GM19025 (cell line): ENCODE measurements around the gene CNP.
"Not testable (repeated sequence)": the region's sequence is repeated elsewhere in the genome, so short reads cannot be mapped to it uniquely, and the experiment has no call there.

Source experiments
- ATAC-seq: cut with Tn5 transposase; IDR thresholded peaks from one replicate; pipeline ENCODE4 v1.9.1; 2021; ENCODE audit warnings: mild to moderate bottlenecking, low read depth, moderate library complexity; ENCODE audit not compliant: unreplicated experiment

Gene CNP

DNA sequence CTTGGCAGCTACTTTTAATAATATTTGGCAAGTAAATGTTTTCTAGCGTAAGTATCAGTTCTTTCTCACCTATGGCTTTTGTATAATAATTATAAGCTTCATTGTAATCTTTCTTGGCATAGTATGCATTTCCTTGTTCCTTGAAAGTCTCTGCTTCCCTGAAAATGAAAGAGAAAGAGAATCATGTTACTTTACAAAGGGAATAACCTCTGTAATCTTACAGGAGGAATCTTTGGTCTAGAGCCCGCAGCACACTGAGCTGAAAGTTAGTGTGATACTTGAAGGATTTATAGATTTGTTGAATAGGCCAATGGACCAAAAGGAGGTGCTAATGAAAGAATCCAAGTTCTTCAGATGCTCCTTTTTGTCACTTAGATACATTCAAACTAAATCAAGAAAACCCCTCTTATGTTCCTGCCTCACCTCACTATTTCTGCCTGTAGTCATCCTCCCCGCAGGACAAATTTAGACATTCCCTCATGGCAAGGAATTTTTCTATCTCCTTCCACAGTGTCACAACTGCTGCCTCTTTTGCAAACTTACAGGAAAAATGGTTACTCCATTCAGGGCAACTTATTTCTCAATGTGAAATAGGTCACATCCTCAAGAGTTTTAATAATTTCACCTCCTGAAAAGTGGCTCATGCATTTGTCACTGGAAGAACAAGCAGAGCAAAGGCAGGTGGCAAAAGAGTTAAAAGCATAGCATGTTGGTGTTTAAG lies 34.0 kb downstream of the CNP start:
- no peak for ATAC-seq

DNA sequence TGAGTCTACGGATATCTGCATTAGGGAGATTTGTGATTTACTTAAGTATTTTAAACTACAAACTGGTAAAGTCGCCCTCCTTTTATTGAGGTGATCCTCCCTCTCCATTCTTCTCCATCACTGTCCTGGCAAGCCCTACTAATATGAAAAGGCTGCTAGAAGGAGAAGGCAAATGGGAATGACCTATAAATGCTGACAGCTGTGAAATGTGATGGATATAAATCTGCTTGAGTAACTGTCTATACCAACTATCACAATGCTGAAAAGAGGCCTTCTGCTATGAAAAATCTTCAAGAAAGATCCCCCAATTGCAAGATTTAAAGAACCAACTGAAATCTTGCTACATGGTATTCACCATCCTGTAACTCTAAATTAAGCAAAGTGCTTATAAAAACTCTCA lies 35.1 kb downstream of the CNP start:
- no peak for ATAC-seq

DNA sequence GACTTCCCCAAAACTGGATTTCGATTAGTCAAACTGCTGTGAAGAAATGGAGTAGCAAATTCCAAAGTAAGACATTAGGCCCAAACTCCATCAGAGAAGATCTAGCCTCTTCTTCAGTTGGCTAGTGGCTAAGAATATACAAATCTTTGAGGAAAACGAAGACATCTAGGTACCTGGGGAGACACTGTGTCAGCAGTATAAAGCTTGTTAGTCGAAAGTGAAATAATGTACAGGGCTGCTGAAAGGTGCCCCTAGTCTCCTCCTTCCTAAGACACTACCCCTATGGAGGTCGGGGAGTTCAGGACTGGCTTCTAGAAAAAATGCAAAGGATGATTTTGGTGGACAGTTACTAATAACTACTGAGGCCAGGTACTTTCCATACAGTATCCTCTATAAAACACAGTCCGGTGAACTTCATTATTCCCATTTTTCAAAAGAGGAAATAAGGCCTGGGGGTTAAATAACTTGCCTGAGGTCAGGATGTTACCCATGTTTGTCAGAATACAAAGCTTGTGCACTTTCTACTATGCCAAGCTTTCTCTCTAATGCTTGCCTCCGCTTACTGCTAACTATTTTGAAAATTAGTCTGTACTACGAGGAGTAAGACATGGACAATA lies 35.7 kb downstream of the CNP start:
- ATAC-seq = no peak

DNA sequence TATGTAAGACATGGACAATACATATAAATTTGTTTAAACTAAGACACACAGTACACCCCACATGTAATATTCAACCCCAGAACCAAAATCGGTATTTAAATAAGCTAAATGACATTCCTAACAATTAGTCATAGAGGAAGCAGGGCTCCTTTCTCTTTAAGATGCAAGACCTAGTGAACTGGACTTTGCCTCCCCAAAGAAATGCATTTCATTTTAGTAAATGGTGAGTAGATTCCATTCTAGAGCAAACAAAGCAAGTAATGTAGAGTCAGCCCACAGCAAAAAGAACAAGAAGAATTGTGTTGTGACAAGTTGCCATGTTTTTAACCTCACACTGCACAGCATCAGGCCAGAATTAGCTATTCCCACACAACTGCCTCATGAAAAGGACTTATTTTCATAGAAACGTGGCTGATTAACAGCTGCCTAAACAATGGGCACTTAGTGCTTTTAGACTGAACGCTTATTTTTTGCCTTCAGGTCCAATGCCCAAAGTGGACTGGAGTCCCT lies 36.3 kb downstream of the CNP start:
- no peak for ATAC-seq

DNA sequence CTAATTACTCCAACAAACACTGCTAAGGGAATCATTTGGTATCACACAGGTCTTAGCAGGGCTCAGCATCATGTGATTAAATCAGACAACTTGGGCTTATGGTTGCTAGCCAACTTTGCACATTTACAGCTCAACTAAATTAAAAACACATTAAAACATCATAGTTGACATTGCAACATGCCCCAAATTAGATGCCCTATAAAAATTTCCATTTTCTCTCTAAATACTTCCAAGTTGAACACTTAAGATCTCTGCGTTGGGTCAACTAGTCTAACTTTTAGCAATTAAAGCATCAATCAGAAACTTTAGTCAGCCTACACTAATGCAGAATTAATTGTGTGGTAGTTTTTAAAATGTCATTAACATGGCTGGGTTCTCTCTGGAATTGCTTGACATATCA lies 38.6 kb downstream of the CNP start:
- no peak for ATAC-seq

DNA sequence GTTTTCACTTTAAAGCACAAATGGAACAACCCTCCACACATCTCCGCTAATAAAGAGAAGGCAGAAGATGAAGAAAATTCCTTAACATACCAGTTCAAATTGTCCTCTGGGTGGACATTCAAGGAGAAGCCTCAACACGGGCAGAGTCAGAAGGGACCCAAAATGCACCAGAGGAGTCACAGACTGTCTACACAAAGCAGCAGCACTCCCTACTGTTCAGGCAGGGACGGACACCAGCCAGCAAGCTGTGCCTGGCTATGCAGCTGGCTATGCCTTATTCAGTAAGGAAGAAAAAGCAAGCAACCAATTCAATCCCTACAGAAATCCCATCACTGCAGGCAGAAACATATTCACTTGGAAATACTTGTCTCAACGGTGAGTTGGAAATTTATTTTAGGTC lies 42.6 kb downstream of the CNP start:
- ATAC-seq = no peak

DNA sequence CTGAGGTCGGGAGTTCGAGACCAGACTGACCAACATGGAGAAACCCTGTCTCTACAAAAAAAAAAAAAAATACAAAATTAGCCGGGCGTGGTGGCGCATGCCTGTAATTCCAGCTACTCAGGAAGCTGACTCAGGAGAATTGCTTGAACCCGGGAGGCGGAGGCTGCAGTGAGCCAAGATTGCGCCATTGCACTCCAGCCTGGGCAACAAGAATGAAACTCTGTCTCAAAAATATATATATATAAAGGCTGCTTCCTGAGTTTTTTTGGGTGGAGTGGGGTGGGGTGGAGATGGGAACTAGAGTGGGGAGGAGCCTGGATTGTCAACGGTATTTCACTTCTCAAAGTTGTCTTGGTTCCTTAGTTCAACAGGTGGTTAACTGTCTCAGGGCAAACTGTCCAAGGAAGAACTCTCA lies 43.7 kb downstream of the CNP start:
- ATAC-seq = not testable (repeated sequence)

DNA sequence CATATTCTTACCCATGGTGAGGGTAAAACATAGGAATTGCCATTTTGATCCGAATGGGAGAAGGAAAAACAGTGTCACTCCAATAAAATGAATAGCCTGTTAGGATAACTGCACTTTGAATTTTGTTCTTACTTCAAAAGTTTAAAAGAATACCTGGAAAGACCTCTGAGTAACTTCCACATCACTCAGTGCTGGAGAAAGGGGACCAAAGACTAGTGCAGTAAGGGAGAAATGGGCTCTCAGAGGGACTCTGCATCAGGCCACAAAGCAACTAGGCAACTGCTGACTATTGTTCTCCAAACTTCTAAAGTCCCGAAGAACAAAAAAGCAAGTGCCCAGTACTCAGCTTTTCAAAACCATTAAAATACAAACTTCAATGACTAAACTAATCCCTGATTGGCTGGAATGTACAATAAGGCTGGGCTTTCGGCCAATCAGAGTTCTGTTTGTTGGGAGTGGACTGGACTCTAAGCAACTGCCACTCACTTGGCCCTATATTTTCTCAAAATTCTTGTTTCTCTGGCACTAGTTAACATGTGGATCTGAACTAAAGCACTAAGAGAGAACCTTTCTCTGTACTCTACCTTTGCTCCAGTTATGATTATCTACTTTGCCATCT lies 44.4 kb downstream of the CNP start:
- ATAC-seq = no peak

DNA sequence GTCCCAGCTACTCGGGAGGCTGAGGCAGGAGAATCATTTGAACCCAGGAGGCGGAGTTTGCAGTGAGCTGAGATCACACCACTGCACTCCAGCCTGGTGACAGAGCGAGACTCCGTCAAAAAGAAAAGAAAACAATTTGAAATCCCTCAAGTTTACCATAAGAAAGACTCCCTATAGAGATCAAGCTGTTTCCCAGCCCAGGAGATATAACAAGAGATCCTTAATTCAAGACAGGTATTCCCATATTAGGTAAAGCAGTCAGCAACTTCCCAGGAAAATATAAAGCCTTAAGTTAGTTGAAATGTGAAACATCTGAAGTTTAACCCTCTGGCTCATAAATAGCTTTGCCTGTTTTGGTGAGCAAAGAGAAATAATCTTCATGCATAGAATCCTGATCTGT lies 45.8 kb downstream of the CNP start:
- not testable (repeated sequence) for ATAC-seq

DNA sequence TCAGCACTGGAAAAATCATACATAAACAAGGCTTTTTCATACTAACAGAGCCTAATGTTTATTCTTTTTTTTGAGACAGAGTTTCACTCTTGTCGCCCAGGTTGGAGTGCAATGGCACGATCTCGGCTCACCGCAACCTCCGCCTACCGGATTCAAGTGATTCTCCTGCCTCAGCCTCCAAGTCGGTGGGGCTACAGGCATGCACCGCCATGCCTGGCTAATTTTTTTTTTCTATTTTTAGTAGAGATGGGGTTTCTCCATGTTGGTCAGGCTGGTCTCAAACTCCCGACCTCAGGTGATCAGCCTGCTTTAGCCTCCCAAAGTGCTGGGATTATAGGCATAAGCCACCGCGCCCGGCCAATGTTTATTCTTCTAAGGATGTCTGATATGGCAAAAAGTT lies 47.1 kb downstream of the CNP start:
- not testable (repeated sequence) for ATAC-seq

DNA sequence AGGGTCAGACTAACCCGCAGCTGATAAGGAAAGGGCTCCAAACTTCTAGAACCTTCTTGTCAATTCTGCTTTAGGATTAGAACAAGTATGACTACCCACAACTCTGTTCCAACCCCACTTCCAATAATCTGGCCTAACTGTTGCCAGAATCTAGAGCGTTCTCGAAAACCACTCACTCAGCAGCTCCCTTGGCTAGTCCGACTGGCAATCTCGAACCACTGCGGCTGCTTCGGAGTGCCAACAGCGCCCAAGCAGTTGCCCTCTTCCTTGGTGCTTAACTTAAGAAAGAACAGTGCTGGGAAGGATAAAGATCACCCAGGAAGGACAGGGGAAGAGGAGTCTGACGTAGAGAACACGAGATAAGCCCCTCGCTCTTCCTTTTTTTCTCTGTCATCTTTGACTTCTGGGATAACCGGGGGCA lies 49.8 kb downstream of the CNP start:
- ATAC-seq = no peak

DNA sequence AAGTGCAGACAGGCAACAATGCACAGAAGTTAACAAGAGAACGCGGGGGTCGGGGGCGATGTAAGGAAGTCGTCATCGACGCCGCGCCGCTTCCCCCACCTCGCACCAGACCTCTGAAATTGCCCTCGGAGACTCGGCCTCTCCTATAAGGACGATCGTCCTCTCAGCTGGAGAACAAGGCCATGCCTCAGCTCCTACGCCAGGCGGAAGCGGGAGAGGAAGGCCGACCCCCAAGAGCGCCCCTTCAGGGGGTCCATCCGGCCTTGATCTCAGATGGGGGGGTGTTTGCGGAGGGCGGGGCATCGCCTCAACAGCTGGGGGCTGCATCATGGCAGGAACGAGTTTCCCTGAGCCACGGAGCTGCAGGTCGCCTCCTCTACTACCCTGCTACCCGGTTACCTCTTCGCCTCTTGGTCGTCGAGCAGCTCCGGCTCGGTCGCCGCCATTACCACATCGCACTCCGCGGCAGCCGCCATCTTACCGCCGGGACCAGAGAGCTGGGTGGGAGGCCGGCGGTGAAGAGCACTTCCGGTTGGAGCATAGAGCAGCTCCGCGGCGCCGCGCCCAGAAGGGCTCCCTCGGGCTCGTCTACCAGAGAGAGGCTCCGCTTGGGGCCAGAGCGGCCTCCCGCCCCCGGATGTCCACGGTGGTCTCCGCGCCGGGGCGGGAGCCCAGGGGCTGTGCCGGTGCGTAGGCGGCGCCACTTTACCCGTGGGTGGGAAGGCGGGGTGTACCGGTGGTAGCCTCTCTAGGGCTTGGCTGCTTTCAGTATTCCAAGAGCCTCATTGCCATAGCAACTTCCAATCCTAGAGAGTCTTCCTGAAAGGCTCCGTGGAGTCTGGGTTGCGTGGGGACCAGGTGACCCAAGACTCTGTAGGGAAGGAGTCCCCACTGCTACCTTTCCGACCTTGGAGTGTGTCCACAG lies 50.6 kb downstream of the CNP start, which contains the start of gene DNAJC7:
DNAJC7 (minus strand) TSS at position 499 of the 925 bp plus-strand sequence; CDS start at position 476, 23 bp downstream.
- ATAC-seq = peak; percentile 75

DNA sequence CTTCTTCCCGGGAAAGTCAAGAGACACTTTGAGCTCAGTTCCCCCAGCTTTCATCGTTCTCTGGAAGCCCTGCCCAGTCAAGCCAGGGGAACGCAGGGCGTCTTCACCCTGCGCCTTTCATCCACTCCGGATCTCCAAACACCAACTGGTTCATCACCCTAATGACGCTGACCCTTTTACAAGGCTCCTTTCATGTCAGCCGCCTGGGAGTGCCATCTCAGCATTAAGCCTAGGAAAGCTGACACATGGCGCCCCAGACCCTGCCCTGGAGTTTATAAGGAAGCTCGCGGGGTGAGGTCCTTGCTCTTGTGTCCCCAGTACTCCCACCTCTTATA lies 51.2 kb downstream of the CNP start:
- ATAC-seq = no peak

DNA sequence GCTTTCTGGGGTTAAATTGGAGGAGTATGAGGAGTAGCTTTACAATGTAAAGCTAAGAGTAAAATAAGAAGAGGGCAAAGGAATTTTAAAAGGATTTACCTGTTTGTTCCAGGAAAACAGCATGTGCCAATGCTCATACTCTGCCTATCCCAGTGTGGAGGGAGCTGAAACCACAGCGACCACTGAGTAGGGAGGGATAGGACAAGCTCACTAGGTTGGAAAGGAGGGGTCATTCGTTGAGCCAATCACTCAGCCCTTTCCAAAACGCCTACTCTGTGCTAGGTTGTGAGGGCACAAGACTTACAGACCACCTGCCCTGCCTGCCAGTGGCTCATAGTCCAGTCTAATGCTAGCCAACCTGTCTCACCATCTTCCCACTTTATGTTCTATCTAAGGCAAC lies 51.7 kb downstream of the CNP start:
- no peak for ATAC-seq

DNA sequence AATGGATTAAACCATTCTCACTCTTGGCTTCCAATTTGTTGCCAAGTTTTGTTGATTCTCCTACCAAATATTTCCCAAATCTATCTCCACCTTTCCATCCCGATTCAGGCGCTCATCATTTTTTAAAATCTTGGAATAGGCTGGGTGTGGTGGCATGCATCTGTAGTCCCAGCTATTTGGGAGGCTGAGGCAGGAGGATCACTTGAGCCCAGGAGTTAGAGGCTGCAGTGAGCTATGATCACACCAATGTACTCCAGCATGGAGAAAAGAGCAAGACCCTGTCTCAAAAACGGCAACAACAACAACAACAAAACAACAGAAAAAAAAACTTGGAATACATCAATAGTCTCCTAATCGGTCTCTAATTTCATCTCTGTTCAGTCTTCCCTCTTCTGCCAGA lies 52.4 kb downstream of the CNP start:
- no peak for ATAC-seq

DNA sequence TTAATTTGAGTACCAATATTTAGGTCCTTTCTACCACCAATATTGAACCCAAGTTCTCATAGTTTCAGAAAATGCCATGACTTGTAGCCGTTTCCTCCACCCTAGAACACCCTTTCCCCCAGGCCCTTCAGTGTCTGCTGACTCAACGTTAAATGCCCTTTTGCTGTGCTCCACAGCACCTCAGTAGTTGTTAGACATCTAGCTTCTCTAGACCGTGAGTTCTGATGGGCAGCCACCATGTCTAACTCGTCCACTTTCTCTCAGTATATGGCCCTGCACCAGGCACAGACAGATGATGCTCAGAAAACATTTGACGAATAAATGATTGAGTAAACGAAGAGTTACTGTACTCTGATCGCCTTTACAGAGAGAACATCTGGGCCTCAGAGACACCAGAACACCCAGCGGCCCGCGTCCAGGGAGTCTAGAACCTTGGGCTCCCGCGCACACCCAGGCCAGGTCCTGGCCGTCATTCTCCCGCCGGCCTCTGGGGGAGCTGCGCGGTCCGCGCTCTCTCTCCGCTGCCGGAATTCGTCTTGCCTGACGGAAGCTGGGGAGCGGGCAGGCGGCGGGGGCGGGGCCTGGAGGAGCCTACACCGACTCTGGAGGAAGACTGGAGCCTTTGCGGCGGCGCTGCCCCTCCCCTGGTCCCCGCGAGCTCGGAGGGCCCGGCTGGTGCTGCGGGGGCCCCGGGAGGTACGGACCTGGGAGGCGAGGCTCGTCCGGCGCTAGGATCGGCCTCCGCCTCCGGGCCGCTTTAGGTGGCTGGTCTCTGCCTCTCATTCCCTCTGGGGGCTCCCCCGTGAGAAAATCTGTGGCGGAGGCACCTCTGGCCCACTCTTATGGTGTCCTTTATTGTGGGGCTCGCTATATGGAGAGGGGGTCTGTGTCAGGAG lies 53.2 kb downstream of the CNP start, which contains the start of gene NKIRAS2:
NKIRAS2 (plus strand) TSS at position 582 of the 896 bp plus-strand sequence. CDS start 1,488 bp downstream, outside the sequence.
- peak; percentile 56 for ATAC-seq

DNA sequence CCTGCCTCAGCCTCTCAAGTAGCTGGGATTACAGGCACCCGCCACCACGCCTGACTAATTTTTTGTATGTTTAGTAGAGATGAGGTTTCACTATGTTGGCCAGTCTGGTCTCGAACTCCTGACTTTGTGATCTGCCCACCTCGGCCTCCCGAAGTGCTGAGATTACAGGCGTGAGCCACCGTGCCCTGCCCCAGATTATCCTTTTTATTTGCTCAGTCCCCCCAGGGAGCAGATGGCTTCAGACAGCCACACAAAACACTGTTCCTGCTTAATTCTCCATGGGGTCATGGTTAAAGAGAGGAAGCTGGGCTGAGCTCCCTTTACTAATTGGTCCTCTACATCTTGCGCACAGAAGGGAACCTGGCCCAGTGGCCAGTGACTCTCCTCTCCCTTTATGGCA lies 54.2 kb downstream of the CNP start:
- ATAC-seq = not testable (repeated sequence)

DNA sequence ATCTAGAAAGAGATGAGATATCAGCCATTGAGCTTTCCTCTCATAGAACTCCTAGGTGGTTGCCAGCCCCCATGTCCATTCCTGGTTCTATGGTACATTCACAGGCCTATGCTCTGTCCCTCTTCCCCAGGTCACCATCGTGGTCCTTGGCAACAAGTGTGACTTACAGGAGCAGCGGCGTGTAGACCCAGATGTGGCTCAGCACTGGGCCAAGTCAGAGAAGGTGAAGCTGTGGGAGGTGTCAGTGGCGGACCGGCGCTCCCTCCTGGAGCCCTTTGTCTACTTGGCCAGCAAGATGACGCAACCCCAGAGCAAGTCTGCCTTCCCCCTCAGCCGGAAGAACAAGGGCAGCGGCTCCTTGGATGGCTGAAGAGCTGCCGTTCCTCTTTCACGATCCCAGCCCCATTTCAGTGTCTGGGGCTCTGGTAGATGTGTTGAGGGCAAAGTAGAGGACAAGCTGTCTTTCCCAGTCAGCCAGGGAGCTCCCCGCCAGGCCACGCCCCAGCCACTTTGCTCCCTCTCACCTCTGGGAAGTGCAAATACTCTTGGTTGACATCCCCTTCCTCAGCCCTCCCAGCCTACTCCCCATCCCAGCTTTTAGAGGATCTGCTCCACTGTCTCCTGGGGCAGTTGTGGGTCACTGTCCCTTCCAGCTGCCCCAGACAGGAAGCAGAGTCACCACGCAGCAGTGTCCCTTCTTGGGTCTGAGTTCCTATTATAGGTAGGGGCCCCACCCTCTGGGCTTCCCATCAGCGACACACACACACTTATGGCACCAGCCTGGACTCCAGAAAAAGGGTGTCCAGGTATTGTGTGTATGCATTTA lies 57.1 kb downstream of the CNP start:
- no peak for ATAC-seq

DNA sequence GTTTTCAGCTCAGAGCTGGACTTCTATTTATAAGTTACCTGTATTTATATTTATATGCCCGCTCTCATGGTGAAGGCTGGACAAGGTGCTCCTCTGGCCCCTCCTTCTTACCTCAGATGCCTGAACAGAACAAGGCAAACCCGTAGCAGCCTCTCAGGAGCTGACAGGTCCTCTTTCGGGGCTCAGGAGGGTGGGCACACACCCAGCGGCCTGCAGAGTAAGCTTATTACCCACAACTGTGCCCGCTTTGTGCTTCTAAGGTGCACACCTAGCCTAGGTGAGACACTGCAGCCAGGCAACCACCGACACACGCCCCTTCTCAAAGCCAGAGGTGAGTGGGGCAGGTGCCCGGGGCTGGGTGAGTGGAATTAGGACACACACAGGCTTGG lies 58.6 kb downstream of the CNP start:
- ATAC-seq = no peak
